Parietal lobe (tissue), 1 donor: ENCODE measurements around the gene MBLAC2. TPM values are rescaled to one million over a fixed set of nuclear protein-coding genes. Genes with fewer than 3 reads are reported as not detected.

Source experiments
- total RNA-seq: library from RNA; depleted of rRNA; stranded (reverse); fragments of >200 nt; gene quantifications from one replicate; pipeline ENCODE4 v1.2.3, GENCODE V29; 2014

The MBLAC2 gene
- total RNA-seq, result 13.8 TPM

GRCh38 chr5:90474235-90475107 is at the start of gene MBLAC2, which contains the start of gene POLR3G:
TSS of gene MBLAC2 (minus strand) at chr5:90474771. CDS start at chr5:90474292, 479 bp downstream.
TSS of gene POLR3G (plus strand) at chr5:90474864. CDS start at chr5:90485568, 10,704 bp downstream.

GRCh38 chr5:90409318-90410177 is 65.0 kb downstream of the MBLAC2 start, which contains the start of gene CETN3:
TSS of gene CETN3 (minus strand) at chr5:90409756. CDS start at chr5:90409661, 95 bp downstream.

Other genes starting within 250 kb of the MBLAC2 start
- 26.0 TPM for gene CETN3, start 65.0 kb downstream of the MBLAC2 start, total RNA-seq
- 3.4 TPM for gene POLR3G, start 93 bp upstream of the MBLAC2 start, total RNA-seq
- 16.3 TPM for gene LYSMD3, start 54.8 kb upstream of the MBLAC2 start, total RNA-seq
- gene ADGRV1, start 84.0 kb upstream of the MBLAC2 start, total RNA-seq, result 631 TPM